HepG2 (cell line): ENCODE results near the gene JSRP1. TPM values are rescaled to one million over a fixed set of nuclear protein-coding genes. Genes with fewer than 3 reads are reported as not detected.
A peak's percentile ranks its signal among the peaks of the same experiment; 100 is the strongest.

Experiments used
- ARID2 ChIP-seq: sonication (generic); formaldehyde crosslinking; IDR thresholded peaks from 2 replicates; pipeline ENCODE4 v1.8.1; 2022; ENCODE audit warnings: mild to moderate bottlenecking, missing genetic modification reagents, borderline replicate concordance
- ARID4A ChIP-seq: sonication (generic); formaldehyde crosslinking; IDR thresholded peaks from 2 replicates; pipeline ENCODE4 v1.5.0; 2020; ENCODE audit warnings: mild to moderate bottlenecking, missing genetic modification reagents, borderline replicate concordance
- ARID5B ChIP-seq: IDR thresholded peaks from 2 replicates; pipeline ENCODE4 v1.4.0; 2020; ENCODE audit warnings: mild to moderate bottlenecking, missing genetic modification reagents
- BCLAF1 ChIP-seq: fragments of 450-650 bp; IDR thresholded peaks from 2 replicates; pipeline ENCODE4 v1.6.1; 2017; ENCODE audit warnings: mild to moderate bottlenecking
- IKZF1 ChIP-seq: fragments of 450-650 bp; IDR thresholded peaks from 2 replicates; pipeline ENCODE4 v1.7.1; 2016
- MAF1 ChIP-seq: sonication (generic); formaldehyde crosslinking; IDR thresholded peaks from 2 replicates; pipeline ENCODE4 v1.5.0; 2020; ENCODE audit warnings: missing genetic modification reagents, borderline replicate concordance
- NPAS2 ChIP-seq: sonication (generic); formaldehyde crosslinking; IDR thresholded peaks from 2 replicates; pipeline ENCODE4 v1.8.0; 2022; ENCODE audit warnings: mild to moderate bottlenecking, missing genetic modification reagents, borderline replicate concordance
- SAFB2 ChIP-seq: sonication (generic); formaldehyde crosslinking; IDR thresholded peaks from 2 replicates; pipeline ENCODE4 v1.5.1; 2020; ENCODE audit warnings: missing genetic modification reagents, low read depth, mild to moderate bottlenecking, borderline replicate concordance
- SMARCC2 ChIP-seq: fragments of 450-650 bp; IDR thresholded peaks from 2 replicates; pipeline ENCODE4 v1.6.1; 2017; ENCODE audit warnings: antibody characterized with exemption, mild to moderate bottlenecking
- SMC3 ChIP-seq: IDR thresholded peaks from 2 replicates; pipeline ENCODE4 v1.6.1; 2011; ENCODE audit warnings: low read length, improper control_type of control experiment
- TFDP2 ChIP-seq: sonication (generic); formaldehyde crosslinking; IDR thresholded peaks from 2 replicates; pipeline ENCODE4 v1.4.0; 2020; ENCODE audit warnings: missing genetic modification reagents
- ZBTB21 ChIP-seq: sonication (generic); formaldehyde crosslinking; IDR thresholded peaks from 2 replicates; pipeline ENCODE4 v1.4.0; 2020; ENCODE audit warnings: missing genetic modification reagents
- ZMAT3 ChIP-seq: sonication (generic); formaldehyde crosslinking; conservative IDR thresholded peaks from 2 replicates; pipeline ENCODE4 v1.7.0; 2021; ENCODE audit warnings: missing genetic modification reagents
- ZNF160 ChIP-seq: sonication (generic); formaldehyde crosslinking; IDR thresholded peaks from 2 replicates; pipeline ENCODE4 v1.8.0; 2022; ENCODE audit warnings: mild to moderate bottlenecking, inconsistent platforms, missing genetic modification reagents
- ZNF333 ChIP-seq: sonication (generic); formaldehyde crosslinking; IDR thresholded peaks from 2 replicates; pipeline ENCODE4 v1.4.0; 2020; ENCODE audit warnings: mild to moderate bottlenecking, missing genetic modification reagents, borderline replicate concordance
- ZNF33B ChIP-seq: sonication (generic); formaldehyde crosslinking; IDR thresholded peaks from 2 replicates; pipeline ENCODE4 v1.5.1; 2020; ENCODE audit warnings: mild to moderate bottlenecking, missing genetic modification reagents
- ZNF607 ChIP-seq: sonication (generic); formaldehyde crosslinking; IDR thresholded peaks from 2 replicates; pipeline ENCODE4 v1.5.1; 2020; ENCODE audit warnings: missing genetic modification reagents, mild to moderate bottlenecking, borderline replicate concordance
- ZNF703 ChIP-seq: sonication (generic); formaldehyde crosslinking; IDR thresholded peaks from 2 replicates; pipeline ENCODE4 v1.5.1; 2020; ENCODE audit warnings: missing genetic modification reagents, mild to moderate bottlenecking, moderate library complexity, borderline replicate concordance
- ZNF782 ChIP-seq: sonication (generic); formaldehyde crosslinking; IDR thresholded peaks from 2 replicates; pipeline ENCODE4 v1.4.0; 2020; ENCODE audit warnings: missing genetic modification reagents, mild to moderate bottlenecking, borderline replicate concordance
- polyA plus RNA-seq, 8 experiments: library from polyadenylated mRNA; depleted of rRNA in 3 of 8; stranded (reverse) in 7 of 8; unstranded in 1 of 8; fragments of >200 nt; fragmentation: Illumina TruSeq in 4 of 8; extraction: Trizol in 4 of 8; gene quantifications; 2 replicates each; pipeline versions ENCODE4 v1.2.1 to v1.2.3, GENCODE V29; 2011 to 2016; ENCODE audit warnings: low read depth in 4 of 8, missing spikeins in 1 of 8, mixed read lengths in 1 of 8; ENCODE audit not compliant: insufficient read depth in 1 of 8
- total RNA-seq, 5 experiments: library from RNA; depleted of rRNA; stranded (reverse); fragments of >200 nt; fragmentation: Illumina TruSeq; extraction: Trizol; gene quantifications; 2 replicates each; pipeline ENCODE4 v1.2.3, GENCODE V29; 2016; ENCODE audit warnings: low read depth in 1 of 5

JSRP1 gene
- total and polyA plus RNA-seq, 2 of the 13 experiments (the other 11 are each of a cell fraction or from before 2014, with no cell fraction given) = 0.16 to 0.38 TPM

GRCh38 chr19:2242092-2242537 is 14.1 kb downstream of the JSRP1 start (continued):
- peak; percentile 45; the same call in 1 of the 2 replicates for TF ChIP-seq ARID4A (CRISPR knock-in tag)
- TF ChIP-seq ZNF160 (CRISPR knock-in tag) = no peak
- TF ChIP-seq ARID5B (CRISPR knock-in tag) = peak; percentile 62; the same call in 1 of the 2 replicates
- peak; percentile 51; the same call in 1 of the 2 replicates for TF ChIP-seq ZBTB21 (CRISPR knock-in tag)
- TF ChIP-seq BCLAF1 = no peak
- no peak for TF ChIP-seq IKZF1
- TF ChIP-seq ZNF333 = no peak
- TF ChIP-seq ZMAT3 = no peak
- no peak for TF ChIP-seq ARID2 (CRISPR knock-in tag)
- TF ChIP-seq ZNF33B (CRISPR knock-in tag) = no peak
- TF ChIP-seq NPAS2 (CRISPR knock-in tag) = no peak
- TF ChIP-seq SMARCC2 = no peak
- TF ChIP-seq ZNF607 (CRISPR knock-in tag) = peak; percentile 49; the same call in 1 of the 2 replicates
- no peak for TF ChIP-seq SMC3
- no peak for TF ChIP-seq ZNF703 (CRISPR knock-in tag)
- TF ChIP-seq ZNF782 (CRISPR knock-in tag) = no peak
- TF ChIP-seq MAF1 (CRISPR knock-in tag) = no peak
- TF ChIP-seq SAFB2 (CRISPR knock-in tag) = no peak
- TF ChIP-seq TFDP2 (CRISPR knock-in tag) = no peak
